Activated B cell treated with CpG ODN at 0.5 μM for 24 hours (primary cell): ENCODE results near the gene GPR31. TPM values are rescaled to one million over a fixed set of nuclear protein-coding genes. Genes with fewer than 3 reads are reported as not detected.

ENCODE experiments used
- total RNA-seq: library from RNA; stranded (reverse); gene quantifications from 2 replicates; pipeline ENCODE4 v1.2.3, GENCODE V29; 2022

Gene GPR31
- total RNA-seq, 1 donor from 2014 or later, result not detected

Other genes with a start within 250 kb of the GPR31 start
- gene RNASET2, start 201.4 kb downstream of the GPR31 start, total RNA-seq, result 118 and 135 TPM in 2 replicates
- 26.8 and 31.0 TPM in 2 replicates for gene CEP43, start 158.6 kb downstream of the GPR31 start, total RNA-seq
- 26.2 and 28.9 TPM in 2 replicates for gene CCR6, start 34.9 kb downstream of the GPR31 start, total RNA-seq
- gene UNC93A, start 133.3 kb upstream of the GPR31 start, total RNA-seq, result not detected in 2 replicates
- gene TTLL2, start 167.1 kb upstream of the GPR31 start, total RNA-seq, result not detected in 2 replicates